Fibroblast of the aortic adventitia (primary cell): Measurements from ENCODE around the gene MKX. TPM values are rescaled to one million over a fixed set of nuclear protein-coding genes. Genes with fewer than 3 reads are reported as not detected.

Experiments used
- DNase-seq: peaks from one replicate; pipeline ENCODE4 v3.0.0-alpha.2; 2010; ENCODE audit warnings: low read depth
- H3K4me3 ChIP-seq: 2 replicates; pipeline ENCODE4 v1.5.1; 2011; ENCODE audit warnings: low read depth, mild to moderate bottlenecking, control low read depth, low read length, moderate library complexity
- CTCF ChIP-seq: IDR thresholded peaks from 2 replicates; pipeline ENCODE4 v1.5.1; 2011; ENCODE audit warnings: mild to moderate bottlenecking, low read length, control low read depth, inconsistent platforms; ENCODE audit not compliant: insufficient read depth
- total RNA-seq: library from RNA; depleted of rRNA; stranded (reverse); fragments of >200 nt; gene quantifications from 2 replicates; pipeline ENCODE4 v1.2.3, GENCODE V29; 2012; ENCODE audit warnings: low replicate concordance

Gene MKX
- total RNA-seq, 1 donor, result 0.27 TPM

GRCh38 chr10:27771231-27771630 is 25.6 kb upstream of the MKX start:
- no peak for TF ChIP-seq CTCF
- no peak overlapping the region for H3K4me3 ChIP-seq
- no peak for DNase-seq

GRCh38 chr10:27770181-27770580 is 24.6 kb upstream of the MKX start:
- no peak overlapping the region for H3K4me3 ChIP-seq
- no peak for TF ChIP-seq CTCF
- DNase-seq, result no peak

GRCh38 chr10:27760867-27761266 is 15.2 kb upstream of the MKX start:
- no peak for DNase-seq
- no peak for TF ChIP-seq CTCF
- no peak overlapping the region for H3K4me3 ChIP-seq

- no peak overlapping the region for H3K4me3 ChIP-seq
- DNase-seq, result no peak
Measured at GRCh38 chr10:27759483-27760272, 14.1 kb upstream of the MKX start.

GRCh38 chr10:27752673-27753237 is 7.1 kb upstream of the MKX start:
- DNase-seq, result no peak
- no peak overlapping the region for H3K4me3 ChIP-seq
- TF ChIP-seq CTCF, result no peak

More at GRCh38 chr10:27759483-27760272, 14.1 kb upstream of the MKX start:
- TF ChIP-seq CTCF, result no peak

GRCh38 chr10:27748601-27749000 is 3.0 kb upstream of the MKX start:
- no peak for TF ChIP-seq CTCF
- no peak for DNase-seq
- H3K4me3 ChIP-seq, result no peak overlapping the region
